ENCODE data around the gene TMEM17.

TMEM17 gene

DNA sequence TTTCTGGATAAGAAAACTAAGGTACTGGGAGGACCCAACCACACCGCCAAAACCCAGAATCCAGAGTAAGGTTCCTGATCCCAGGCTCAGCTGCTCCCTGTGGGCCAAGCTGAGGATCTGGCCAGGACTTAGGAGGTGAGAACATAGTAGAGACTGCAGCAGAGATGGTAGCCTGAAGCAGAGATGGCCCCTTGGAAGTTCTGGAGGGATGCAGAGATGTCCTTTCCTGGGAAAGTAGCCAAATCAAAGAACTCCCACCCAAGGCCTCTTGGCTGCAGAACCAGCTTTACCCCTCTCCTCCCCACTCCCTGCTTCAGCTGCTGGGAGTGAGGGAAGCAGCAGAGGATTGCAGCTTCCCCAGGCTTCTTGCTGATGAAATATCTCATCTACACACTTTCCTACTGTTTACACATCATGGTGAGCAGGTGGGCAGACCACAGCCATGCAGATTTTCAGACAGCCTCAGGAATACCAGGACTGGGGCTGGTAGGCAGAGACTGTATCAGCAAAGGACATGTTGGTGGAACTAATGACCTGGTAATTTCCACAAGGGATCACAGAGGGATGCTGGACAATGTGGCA lies 32.7 kb downstream of the TMEM17 start:
- no peak for DNase-seq (ENCODE audit: low read depth in 1 of 2, low spot score in 1 of 2)

DNA sequence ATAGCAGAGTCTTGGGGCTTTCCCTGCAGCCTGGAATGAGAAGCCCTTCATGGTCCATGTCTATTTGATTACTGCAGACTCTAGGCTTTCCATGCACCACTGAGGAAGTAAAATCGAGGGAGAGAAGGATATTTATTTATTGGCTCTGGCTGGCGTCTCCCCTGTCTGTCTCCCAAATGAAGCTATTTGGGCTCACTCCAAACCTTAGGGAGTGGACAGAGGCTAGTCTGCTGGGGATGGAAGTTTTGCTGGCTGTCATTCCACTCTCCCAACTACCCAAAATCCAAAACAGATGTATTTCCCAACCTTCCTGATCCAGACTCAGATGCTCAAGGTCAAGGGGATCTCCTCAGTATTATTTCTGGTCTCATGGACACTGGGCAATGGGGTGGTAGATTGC lies 33.7 kb downstream of the TMEM17 start:
- no peak for DNase-seq (ENCODE audit: low read depth in 1 of 2, low spot score in 1 of 2)

DNA sequence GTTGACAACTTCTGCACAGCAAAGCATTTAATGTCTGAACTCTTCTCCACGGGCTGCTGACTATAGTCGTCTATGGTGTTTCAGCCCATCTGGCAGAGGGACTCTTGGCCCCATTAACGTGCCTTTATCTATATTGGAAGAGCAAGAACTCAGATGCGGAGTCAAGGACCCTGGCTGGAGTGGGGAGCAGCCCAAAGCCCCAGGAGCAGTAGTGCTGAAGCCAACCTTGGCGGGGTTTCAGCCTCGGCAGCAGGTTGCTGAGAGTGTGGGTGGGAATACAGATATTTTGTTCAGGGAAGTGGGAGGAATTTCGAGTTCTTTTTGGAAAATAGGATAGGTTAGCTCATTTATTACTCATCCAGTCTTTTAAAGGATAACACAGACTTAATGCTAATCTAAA lies 34.2 kb downstream of the TMEM17 start:
- DNase-seq (ENCODE audit: low read depth in 1 of 2, low spot score in 1 of 2) = no peak

DNA sequence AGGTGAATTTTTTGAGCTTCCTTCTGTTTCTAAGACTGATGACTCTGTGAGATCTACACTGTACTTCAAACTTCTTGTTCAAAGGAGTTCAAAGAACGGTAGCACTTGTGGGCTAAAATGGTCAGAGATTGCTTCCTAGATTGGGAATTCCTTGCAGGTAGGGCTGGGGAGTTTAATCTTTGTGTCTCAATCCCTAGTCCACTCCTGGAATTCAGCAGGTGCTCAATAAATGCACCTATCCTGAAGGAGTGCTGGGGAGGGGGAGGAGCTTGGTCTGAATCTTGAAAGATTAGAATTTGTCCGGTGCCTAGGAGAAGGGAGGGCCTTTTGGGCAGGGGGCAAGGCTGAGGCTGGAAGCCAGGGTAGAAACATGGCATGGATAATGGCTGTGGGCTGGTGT lies 34.6 kb downstream of the TMEM17 start:
- DNase-seq (ENCODE audit: low read depth in 1 of 2, low spot score in 1 of 2) = no peak

DNA sequence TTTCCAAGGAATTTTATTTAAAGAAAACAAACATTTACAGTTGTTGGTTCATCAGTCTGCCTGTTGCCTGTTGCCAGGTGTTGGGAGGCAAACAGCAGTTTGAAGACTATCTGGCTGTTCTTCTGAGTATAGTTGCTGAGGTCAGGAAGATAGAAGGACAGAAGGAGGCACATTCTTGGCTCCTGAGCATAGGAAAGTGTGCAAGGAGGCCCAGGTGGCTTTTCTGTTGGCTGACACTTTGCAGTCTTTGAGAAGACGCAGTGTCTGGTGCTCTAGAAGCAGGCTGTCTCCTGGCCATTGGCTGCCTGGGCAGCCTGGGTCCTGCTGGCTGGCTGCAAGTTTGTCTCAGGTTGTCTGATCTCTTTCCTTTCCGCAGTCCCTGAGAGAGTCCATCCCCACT lies 36.4 kb downstream of the TMEM17 start:
- DNase-seq (ENCODE audit: low read depth in 1 of 2, low spot score in 1 of 2) = no peak

DNA sequence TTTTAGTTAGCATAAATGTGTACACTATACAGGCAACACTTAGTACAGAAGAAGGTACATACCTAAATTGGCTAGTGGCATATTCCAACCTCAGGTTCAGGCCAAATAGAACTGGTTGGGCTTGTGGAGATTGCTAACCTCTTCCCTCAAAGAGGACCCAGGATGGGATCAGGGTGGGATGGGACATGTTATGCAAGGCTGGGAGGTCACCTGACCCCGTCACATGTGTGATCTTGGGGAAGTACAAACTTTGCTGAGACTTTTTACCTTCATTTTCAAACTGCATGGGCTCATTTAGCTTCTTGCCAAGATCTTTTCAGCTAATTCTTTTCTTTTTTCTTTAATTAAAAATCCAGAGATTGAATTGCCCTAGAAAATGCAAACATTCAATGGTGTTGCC lies 36.9 kb downstream of the TMEM17 start:
- no peak for DNase-seq (ENCODE audit: low read depth in 1 of 2, low spot score in 1 of 2)

DNA sequence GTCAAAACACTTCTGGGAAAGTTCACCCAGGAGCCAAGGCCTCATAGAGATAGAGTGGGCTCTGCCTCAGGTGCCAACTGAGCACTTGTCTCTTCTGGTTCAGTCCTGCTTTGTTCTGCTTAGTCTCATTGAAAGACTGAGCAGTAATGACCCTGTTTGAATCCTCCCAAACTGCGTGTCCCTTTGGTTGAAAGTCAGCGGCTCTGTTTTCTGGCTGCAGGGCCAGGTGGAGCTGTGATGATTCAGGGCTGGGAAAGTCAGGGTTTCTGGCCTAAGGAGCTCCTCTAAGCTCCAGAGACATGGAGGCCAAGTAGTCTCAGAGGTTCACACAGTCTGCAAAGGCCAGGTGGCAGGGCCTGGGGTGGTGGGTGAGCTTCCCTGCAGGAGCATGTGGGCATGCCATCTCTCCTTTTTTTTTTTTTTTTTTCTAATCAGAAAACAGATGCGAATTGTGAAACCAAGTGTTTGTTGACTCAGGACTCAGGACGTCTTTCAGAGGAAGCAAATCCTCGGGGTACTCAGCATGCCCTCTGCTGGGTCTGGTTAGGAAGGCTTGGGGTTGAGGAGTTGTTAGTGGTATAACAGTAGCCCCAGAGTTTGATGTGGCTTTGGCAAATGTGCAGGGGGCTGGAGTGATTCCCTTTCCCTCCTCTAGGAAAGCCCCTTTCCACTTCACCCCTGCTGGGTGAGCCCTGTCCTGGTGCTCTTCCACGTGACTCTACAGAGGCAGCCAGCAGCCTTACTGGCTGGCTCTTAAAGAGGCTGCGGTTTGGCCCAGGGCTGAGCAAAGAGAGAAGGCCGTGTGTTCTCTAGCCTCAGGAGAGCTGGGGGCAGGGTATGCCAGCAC lies 38.3 kb downstream of the TMEM17 start:
- no peak for DNase-seq (ENCODE audit: low read depth in 1 of 2, low spot score in 1 of 2)

DNA sequence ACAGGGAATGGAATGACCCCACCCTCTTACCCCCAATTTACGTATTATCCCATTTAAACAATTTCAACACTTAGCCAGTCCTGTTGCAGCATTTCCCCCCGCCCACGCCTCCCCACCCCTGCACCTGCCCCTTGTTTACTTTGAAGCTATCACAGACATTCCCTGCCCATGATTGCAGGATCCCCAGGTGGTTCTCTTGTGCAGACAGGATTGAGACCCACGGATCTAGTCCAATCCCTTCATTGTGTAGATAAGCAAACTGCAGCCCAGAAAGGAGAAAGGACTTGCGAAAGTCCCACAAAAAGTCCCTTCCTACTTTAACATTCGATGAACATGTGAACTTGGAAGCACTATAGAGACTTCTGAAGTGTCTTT lies 38.9 kb downstream of the TMEM17 start:
- DNase-seq (ENCODE audit: low read depth in 1 of 2, low spot score in 1 of 2) = no peak

DNA sequence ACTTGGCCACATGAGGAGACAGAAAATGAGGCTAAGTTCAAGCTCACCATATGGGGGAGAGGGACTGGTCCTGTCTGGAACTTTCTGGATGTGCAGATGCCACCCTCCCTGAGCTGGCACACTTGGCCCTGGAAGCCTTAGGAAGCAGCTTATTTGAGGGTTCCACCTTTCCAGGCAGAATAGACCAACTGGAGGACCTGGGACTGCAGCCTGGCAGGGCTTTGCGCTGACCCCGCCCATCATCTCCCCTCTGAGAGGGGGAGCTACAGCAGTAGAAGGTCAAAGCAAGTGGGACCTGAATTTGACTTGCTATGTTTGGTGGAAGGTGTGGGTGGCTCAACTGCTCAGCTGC lies 39.5 kb downstream of the TMEM17 start:
- no peak for DNase-seq (ENCODE audit: low read depth in 1 of 2, low spot score in 1 of 2)

DNA sequence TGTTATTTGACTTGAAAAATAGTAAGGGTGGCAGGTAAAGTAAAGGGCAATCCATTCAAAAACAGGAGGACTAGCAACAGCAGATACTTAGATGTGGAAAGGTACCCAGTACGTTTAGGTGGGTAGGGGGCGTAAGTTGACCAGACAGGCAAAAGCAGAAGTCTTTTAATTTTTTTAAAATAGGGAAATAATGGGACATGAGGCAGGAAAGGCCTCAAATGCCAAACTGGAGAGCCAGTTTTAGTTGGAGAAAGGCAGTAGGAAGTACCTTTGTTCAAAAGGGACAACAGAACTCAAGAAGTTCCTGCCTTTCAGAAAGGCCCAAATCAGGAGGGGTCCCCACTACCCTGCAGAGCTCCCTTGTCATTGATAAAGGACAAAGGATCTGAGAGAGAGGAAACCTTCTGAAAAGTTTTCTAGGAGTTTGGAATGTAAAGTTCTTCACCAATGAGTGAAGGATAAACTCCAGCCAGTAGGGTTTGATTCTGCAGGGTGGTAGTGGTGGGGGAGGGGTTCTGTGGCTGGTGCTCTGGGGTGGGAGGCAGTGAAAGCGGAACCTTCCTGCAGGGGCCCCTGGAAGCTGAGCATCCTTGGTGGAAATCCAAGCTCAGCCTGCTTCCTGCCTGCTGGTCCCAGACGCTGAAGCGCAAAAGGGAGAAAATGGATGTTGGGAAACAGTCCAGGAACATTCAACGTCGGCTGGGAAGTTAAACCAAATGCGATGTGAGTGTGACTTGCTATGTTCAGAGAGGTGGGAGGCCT lies 40.1 kb downstream of the TMEM17 start:
- no peak for DNase-seq (ENCODE audit: low read depth in 1 of 2, low spot score in 1 of 2)

DNA sequence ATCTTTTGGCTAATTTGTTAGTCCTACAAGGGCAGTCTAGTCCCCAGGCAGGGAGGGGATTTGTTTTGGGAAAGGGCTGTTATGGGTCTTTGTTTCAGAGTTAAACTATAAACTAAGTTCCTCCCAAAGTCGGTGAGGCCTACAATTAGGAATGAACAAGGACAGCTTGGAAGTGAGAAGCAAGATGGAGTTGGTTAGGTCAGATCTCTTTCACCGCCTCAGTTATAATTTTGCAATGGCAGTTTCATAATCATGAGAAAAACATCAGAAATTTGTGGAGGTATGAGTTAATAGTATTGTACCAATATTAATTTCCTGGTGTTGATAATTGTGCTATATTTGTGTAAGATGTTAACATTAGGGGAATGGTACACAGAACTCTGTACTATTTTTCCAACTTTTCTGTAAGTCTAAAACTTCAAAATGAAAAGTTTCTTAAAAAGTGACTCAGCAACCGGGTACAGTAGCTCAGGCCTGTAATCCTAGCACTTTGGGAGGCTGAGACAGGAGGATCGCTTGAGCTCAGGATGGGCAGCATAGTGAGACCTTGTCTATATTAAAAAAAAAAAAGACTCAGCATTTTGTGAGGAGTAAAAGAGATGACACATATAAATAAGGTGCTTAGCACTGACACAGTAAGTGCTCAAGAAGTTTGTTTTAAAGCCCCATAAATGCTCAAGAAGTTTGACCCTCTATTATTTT lies 40.8 kb downstream of the TMEM17 start:
- no peak for DNase-seq (ENCODE audit: low read depth in 1 of 2, low spot score in 1 of 2)

DNA sequence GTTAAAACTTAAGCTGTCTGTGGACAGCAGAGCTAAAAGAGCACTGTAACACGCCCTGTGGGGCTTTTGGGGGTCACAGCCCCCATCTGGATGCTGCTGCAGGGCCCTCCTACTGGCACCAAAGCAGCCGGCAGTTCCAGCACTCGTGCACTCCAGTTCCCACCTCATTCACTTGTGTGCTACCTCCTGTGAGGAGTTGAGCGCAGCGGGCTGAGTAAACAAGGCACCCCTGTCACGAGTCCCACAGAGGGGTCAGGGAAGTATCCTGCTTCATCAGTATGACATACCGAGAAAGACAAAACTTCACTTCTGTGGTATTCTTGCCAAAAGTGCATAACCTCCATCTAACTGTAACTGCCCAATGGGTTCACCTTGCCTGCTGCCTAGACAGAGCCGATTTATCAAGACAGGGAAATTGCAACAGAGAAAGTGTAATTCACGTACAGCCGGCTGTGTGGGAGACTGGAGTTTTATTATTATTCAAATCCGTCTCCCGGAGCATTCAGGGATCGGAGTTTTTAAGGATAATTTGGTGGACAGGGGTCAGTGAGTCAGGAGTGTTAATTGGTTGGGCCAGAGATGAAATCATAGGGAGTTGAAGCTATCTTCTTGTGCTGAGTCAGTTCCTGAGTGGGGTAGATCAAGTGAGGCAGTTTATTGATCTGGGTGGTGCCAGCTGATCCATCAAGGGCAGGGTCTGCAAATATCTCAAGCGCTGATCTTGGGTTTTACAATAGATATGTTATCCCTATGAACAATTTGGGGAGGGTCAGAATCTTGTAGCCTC lies 41.6 kb downstream of the TMEM17 start:
- DNase-seq (ENCODE audit: low read depth in 1 of 2, low spot score in 1 of 2) = no peak

DNA sequence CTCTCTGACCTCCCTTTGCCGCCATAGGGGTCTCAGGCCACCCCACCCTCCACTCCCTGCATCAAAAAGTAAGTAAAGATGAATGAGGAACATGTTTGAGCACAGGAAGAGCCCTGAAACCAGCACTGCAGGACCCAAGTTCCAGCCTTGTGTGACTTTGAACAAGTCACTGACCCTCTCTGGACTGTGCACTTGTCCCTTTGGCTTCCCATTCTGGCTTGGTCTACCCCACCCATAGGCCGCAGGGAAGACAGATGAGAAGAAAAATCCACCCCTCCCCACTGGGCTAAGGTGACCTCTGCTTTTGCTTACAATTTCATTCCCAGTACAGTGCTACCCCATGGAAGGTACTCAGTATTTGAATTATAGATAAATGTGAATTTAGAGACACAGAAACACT lies 43.8 kb downstream of the TMEM17 start:
- no peak for DNase-seq (ENCODE audit: low read depth in 1 of 2, low spot score in 1 of 2)

DNA sequence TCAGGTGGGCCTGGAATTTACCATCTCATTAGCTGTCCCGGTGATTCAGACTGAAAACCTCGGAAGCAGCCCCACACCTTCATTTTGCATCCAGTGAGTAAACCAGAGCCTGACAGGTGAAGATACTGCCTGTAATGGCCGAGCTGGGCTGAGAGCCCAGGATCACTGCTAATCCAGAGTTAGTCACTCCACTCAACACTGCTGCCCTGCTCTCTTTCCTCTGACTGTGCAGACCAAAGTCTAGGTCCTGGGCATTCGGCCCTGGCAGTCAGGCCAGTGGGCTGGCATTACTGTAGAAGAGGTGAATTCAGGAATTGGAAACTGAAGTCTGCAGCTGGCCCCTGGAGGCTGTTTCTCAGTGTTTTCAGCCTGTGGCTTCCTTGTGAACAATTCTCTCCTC lies 44.3 kb downstream of the TMEM17 start:
- DNase-seq (ENCODE audit: low read depth in 1 of 2, low spot score in 1 of 2) = no peak

DNA sequence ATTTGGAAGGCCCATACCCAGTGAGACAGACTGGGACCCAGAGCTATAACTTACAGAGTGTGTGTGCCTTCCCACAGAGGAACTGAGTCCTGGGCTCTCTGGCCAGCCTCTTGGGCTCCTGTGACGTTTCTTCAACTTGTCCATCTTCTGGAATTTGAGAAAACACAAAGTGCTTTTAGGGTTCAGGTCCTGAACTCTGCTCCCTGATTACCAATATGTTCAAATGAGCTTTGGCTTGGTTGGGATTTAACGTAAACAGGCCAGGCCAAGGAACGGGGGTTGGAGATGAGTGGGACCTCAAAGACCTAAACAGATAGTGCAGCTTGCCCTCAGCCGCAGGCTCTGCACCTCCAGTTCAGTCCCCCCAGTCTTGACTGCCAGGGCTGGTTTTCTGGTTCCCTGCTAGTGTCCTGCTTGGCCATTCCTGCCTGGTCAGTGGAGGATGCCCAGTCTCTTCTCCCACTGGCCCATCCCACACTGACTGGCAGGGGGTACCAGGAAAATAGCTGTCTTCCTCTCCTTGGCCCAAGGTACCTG lies 44.9 kb downstream of the TMEM17 start:
- no peak for DNase-seq (ENCODE audit: low read depth in 1 of 2, low spot score in 1 of 2)

DNA sequence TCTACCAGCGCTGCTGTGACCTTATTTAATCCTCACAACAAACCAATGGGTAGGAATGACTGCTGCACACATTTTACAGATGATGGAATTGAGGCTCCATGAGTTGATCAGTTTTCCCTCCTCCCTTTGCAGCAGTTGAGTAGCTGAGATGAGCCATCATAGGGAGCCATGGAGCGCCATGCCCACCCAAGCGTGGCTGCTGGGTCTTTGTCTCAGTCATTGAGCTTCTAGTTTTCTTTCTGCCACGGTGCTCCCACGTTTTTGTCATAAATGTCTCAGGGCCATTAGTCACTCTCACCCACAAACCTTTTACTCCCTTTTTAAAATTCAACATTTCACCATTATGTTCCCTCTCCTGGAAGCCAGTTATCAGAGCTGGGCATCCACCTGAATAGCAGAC lies 45.8 kb downstream of the TMEM17 start:
- no peak for DNase-seq (ENCODE audit: low read depth in 1 of 2, low spot score in 1 of 2)

DNA sequence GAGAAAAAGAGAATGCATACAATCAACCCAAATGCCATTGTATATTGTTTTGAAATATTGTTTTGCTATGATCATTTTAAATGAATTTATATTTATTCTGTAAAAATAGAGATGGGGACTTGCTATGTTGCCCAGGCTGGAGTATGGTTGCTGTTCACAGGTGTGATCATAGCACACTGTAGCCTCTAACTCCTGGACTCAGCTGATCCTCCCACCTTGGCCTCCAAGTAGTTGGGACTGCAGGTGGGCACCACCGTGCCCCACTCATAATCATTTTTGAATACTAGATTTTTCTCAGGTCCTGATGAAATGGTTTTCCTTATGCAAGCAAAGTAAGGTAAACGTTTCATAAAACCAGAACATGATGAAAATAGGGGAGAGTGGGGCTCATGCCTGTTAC lies 46.3 kb downstream of the TMEM17 start:
- no peak for DNase-seq (ENCODE audit: low read depth in 1 of 2, low spot score in 1 of 2)

DNA sequence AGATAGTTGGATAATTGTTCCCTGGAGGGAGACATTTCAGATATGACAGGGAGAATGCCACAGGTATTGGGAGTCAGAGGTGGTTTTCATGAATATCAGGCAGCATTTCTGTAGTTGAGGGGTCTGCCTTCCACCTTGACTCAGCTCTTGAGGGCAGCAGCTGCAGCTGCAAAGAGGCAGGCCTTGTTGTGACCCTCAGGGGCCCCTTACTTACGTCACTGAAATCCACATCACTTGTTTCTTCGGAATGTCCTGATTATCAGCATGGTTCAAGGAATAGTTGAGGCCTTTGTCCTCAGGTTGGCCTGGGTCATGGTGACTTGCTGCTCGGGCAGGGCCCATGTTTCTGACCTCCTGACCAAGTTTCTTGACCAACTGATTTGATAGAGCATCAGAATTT lies 46.9 kb downstream of the TMEM17 start:
- DNase-seq (ENCODE audit: low read depth in 1 of 2, low spot score in 1 of 2) = no peak

DNA sequence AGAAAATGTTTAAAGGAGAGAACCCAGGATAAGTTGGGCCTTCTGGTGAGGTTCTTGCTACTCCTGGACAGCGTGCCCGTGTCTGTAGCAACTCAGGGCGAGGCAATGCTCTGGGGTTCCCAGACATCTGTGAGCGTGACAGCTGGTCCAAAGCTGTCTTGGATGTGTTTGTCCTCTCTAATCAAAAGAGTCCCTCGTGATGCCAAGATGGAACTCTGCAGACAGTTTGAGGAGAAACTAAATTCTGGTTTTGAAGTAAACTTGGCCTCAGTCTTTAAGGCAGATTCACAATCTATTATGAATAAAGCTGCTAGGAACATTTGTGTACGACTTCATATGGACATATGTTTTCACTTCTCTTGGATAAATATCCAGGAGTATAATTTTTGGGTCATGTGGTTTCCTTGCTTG lies 47.3 kb downstream of the TMEM17 start:
- DNase-seq (ENCODE audit: low read depth in 1 of 2, low spot score in 1 of 2) = no peak

DNA sequence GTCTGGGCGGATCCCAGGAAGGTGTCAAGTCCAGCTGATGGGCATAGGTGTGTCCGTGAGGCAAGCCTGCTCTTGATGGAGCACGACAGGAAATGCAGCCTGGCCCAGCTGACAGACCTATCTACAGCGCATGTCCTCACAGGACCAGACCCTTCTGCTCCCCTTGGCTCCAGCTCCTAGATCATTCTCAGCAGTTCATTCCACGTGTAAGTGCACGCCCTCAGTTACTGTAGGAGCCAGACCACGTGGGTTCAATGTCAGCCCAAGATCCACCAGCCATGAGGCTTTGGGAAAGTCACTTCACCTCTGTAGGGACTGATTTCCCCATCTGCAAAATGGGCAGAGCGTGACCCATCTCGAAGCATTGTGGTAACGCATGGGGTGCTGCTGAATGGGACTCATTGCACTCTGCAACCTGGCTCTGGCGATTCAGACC lies 47.8 kb downstream of the TMEM17 start:
- no peak for DNase-seq (ENCODE audit: low read depth in 1 of 2, low spot score in 1 of 2)

DNA sequence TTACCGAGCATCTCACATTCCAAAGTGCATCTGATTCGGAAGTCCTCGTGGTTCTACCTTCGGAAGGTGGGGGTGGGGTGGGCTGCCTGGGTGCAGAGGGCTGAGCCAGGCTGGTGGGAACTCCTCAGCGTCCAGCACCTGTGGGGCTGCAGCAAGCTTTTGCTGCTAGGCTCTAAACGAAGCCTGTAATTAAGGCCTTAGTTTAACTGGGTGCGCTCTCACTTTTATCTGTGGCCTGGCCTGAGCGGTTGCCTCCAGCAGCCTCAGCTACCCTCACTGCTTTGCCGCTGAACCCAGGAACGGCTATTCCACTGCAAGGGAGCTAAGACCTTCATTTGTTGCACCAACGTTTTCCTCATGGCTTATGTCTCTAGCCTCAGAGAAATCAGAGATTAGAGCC lies 48.4 kb downstream of the TMEM17 start:
- no peak for DNase-seq (ENCODE audit: low read depth in 1 of 2, low spot score in 1 of 2)

Data from activated CD4-positive, alpha-beta T cell treated with anti-CD3 and anti-CD28 coated beads, Interleukin-2, amount 50 U/mL, for 24 hours (primary cell).